PC-9 (cell line): ENCODE data around the gene TMEM222.

Source experiments
- CTCF ChIP-seq: fragments of 200-600 bp; sonication (generic); conservative IDR thresholded peaks from 2 replicates; pipeline ENCODE4 v1.6.1; 2017; ENCODE audit warnings: mixed run types, antibody characterized with exemption, mild to moderate bottlenecking, moderate library complexity
- EZH2 ChIP-seq: fragments of 200-600 bp; sonication (generic); IDR thresholded peaks from 2 replicates; pipeline ENCODE4 v1.8.0; 2017; ENCODE audit warnings: antibody characterized with exemption, low read depth

- TF ChIP-seq CTCF (no peak), EZH2 (no peak)
Measured at GRCh38 chr1:27383039-27383605, 61.2 kb downstream of the TMEM222 start, which contains the start of gene CD164L2.
